HepG2 (cell line): Measurements from ENCODE around the gene SDK1. TPM values are rescaled to one million over a fixed set of nuclear protein-coding genes. Genes with fewer than 3 reads are reported as not detected.

Experiments used
- ATAC-seq: fragments of 200-7000 bp; cut with Tn5 transposase; 3 replicates; pipeline ENCODE4 v1.9.1; 2020; ENCODE audit warnings: mild to moderate bottlenecking, moderate library complexity
- BruUV-seq: library from RNA; stranded (reverse); fragments of 400-500 nt; replicated peaks from 2 replicates; lab custom pipeline; 2021; lab: Mats Ljungman, UMichigan
- CTCF ChIA-PET: fragments of 300-600 bp; formaldehyde crosslinking; extraction: SDS; loops from one replicate; lab custom pipeline; 2021; ENCODE audit warnings: low total read pairs, inconsistent platforms, low intra/inter-chr PET ratio; lab: Yijun Ruan, JAX
- POLR2A ChIA-PET: fragments of 350-600 bp; sonication (Branson Sonifier 250); formaldehyde crosslinking; loops from one replicate; lab custom pipeline; 2020; ENCODE audit warnings: antibody characterized with exemption, inconsistent platforms; lab: Yijun Ruan, JAX
- DNase-seq: peaks from one replicate; pipeline ENCODE4 v3.0.0-alpha.2; 2015; ENCODE audit warnings: low spot score
- FAIRE-seq: peaks from 3 replicates; lab custom pipeline; 2011; peaks lifted over from hg19 to GRCh38; lab: Jason Lieb, UNC
- H2AFZ ChIP-seq: one replicate; pipeline ENCODE4 v1.6.1; 2011; ENCODE audit warnings: low read length, inconsistent platforms
- H3K27ac ChIP-seq: fragments of 300-600 bp; 3 replicates; pipeline ENCODE4 v1.8.0; 2011; ENCODE audit warnings: mixed run types, mild to moderate bottlenecking, mixed read lengths, low read length, inconsistent platforms; ENCODE audit not compliant: insufficient read depth; ENCODE audit errors: extremely low read length
- H3K27me3 ChIP-seq, 2 experiments: fragments of 200-600 bp in 1 of 2; 2 replicates in 1 of 2; 3 replicates in 1 of 2; pipeline versions ENCODE4 v1.6.0 to v1.8.0; 2011; ENCODE audit warnings: low read length in 2 of 2, mild to moderate bottlenecking in 2 of 2, moderate library complexity in 2 of 2, inconsistent platforms in 1 of 2; ENCODE audit not compliant: insufficient read depth in 2 of 2, control insufficient read depth in 1 of 2
- H3K36me3 ChIP-seq, 2 experiments: fragments of 200-600 bp in 1 of 2; replicated peaks in 1 of 2; 2 replicates in 1 of 2; 3 replicates in 1 of 2; pipeline versions ENCODE4 v1.5.1 to v1.8.0; 2011; ENCODE audit warnings: low read length in 2 of 2, inconsistent platforms in 1 of 2; ENCODE audit not compliant: insufficient read depth in 2 of 2, control insufficient read depth in 1 of 2
- H3K4me1 ChIP-seq: 2 replicates; pipeline ENCODE4 v1.5.1; 2012; ENCODE audit warnings: low read length, inconsistent platforms; ENCODE audit not compliant: insufficient read depth
- H3K4me2 ChIP-seq: 2 replicates; pipeline ENCODE4 v1.6.0; 2011; ENCODE audit warnings: low read depth, low read length, inconsistent platforms
- H3K4me3 ChIP-seq, 3 experiments: fragments of 200-600 bp in 1 of 3; sonication (generic), shearing (Covaris generic) in 1 of 3; replicated peaks in 1 of 3; 2 replicates each; pipeline ENCODE4 v1.5.1; 2011 to 2016; ENCODE audit warnings: low read length in 3 of 3, inconsistent platforms in 2 of 3, low read depth in 2 of 3, mild to moderate bottlenecking in 2 of 3, control low read depth in 1 of 3, mixed read lengths in 1 of 3; ENCODE audit not compliant: insufficient read depth in 1 of 3
- H3K79me2 ChIP-seq: one replicate; pipeline ENCODE4 v1.6.1; 2011; ENCODE audit warnings: low read length, inconsistent platforms; ENCODE audit not compliant: insufficient read depth
- H3K9ac ChIP-seq: 2 replicates; pipeline ENCODE4 v1.6.0; 2011; ENCODE audit warnings: mild to moderate bottlenecking, low read depth, low read length, inconsistent platforms; ENCODE audit not compliant: insufficient read depth
- H3K9me3 ChIP-seq: 2 replicates; pipeline ENCODE4 v1.5.1; 2012; ENCODE audit warnings: mild to moderate bottlenecking, low read length
- H4K20me1 ChIP-seq: 2 replicates; pipeline ENCODE4 v1.6.0; 2011; ENCODE audit warnings: inconsistent platforms, mild to moderate bottlenecking, low read length, moderate library complexity; ENCODE audit not compliant: insufficient read depth
- HNRNPH1 ChIP-seq: fragments of 200-400 bp; formaldehyde crosslinking; optimal IDR thresholded peaks from 2 replicates; pipeline ENCODE3; 2017; ENCODE audit warnings: mild to moderate bottlenecking, low read depth, low read length
- KLF13 ChIP-seq: sonication (generic); formaldehyde crosslinking; IDR thresholded peaks from 2 replicates; pipeline ENCODE4 v1.4.0; 2020; ENCODE audit warnings: mild to moderate bottlenecking, missing genetic modification reagents
- MAFK ChIP-seq, 2 experiments: IDR thresholded peaks in 1 of 2; conservative IDR thresholded peaks in 1 of 2; 2 replicates each; pipeline ENCODE4 v1.6.1; 2011; ENCODE audit warnings: improper control_type of control experiment in 2 of 2, low read length in 2 of 2
- NKX3-1 ChIP-seq: sonication (generic); formaldehyde crosslinking; IDR thresholded peaks from 2 replicates; pipeline ENCODE4 v1.5.0; 2020; ENCODE audit warnings: missing genetic modification reagents
- SETDB1 ChIP-seq: sonication (generic); formaldehyde crosslinking; IDR thresholded peaks from 2 replicates; pipeline ENCODE4 v1.5.1; 2020; ENCODE audit warnings: missing genetic modification reagents, mild to moderate bottlenecking, borderline replicate concordance
- SOX5 ChIP-seq: IDR thresholded peaks from 2 replicates; pipeline ENCODE4 v1.6.1; 2016; ENCODE audit warnings: borderline replicate concordance
- TBL1XR1 ChIP-seq: fragments of 150-350 bp; IDR thresholded peaks from 2 replicates; pipeline ENCODE4 v1.6.1; 2014; ENCODE audit warnings: borderline replicate concordance, low read length; ENCODE audit not compliant: partially characterized antibody
- THAP11 ChIP-seq: IDR thresholded peaks from 2 replicates; pipeline ENCODE4 v1.6.1; 2016; ENCODE audit warnings: missing biosample characterization, missing genetic modification reagents
- ZNF496 ChIP-seq: sonication (generic); formaldehyde crosslinking; IDR thresholded peaks from 2 replicates; pipeline ENCODE4 v1.8.1; 2023; ENCODE audit warnings: mild to moderate bottlenecking, moderate library complexity, missing genetic modification reagents; ENCODE audit not compliant: insufficient replicate concordance
- ZNF530 ChIP-seq: sonication (generic); formaldehyde crosslinking; IDR thresholded peaks from 2 replicates; pipeline ENCODE4 v1.5.0; 2020; ENCODE audit warnings: low read depth, mild to moderate bottlenecking, missing genetic modification reagents
- ZNF616 ChIP-seq: sonication (generic); formaldehyde crosslinking; IDR thresholded peaks from 2 replicates; pipeline ENCODE4 v1.5.0; 2020; ENCODE audit warnings: low read depth, mild to moderate bottlenecking, missing genetic modification reagents
- WGBS: methylation state at CpG from one replicate; pipeline ENCODE4 v1.1.6; 2017; ENCODE audit warnings: low lambda C conversion rate; 5-methylcytosine and 5-hydroxymethylcytosine counted together
- in situ Hi-C: cut with HindIII; loops from 2 replicates; pipeline ENCODE4 v1.10.0; 2017; ENCODE audit warnings: low pct_unique_long_range_greater_than_20kb; ENCODE audit not compliant: extremely low pct_ligation_motif_present
- intact Hi-C: fragments of 100-400 bp; cut with micrococcal nuclease; formaldehyde crosslinking; loops from one replicate; pipeline ENCODE4 v1.10.0; 2022; ENCODE audit not compliant: unreplicated experiment
- polyA plus RNA-seq, 8 experiments: library from polyadenylated mRNA; depleted of rRNA in 3 of 8; stranded (reverse) in 7 of 8; unstranded in 1 of 8; fragments of >200 nt; fragmentation: Illumina TruSeq in 4 of 8; extraction: Trizol in 4 of 8; gene quantifications; 2 replicates each; pipeline versions ENCODE4 v1.2.1 to v1.2.3, GENCODE V29; 2011 to 2016; ENCODE audit warnings: low read depth in 4 of 8, missing spikeins in 1 of 8, mixed read lengths in 1 of 8; ENCODE audit not compliant: insufficient read depth in 1 of 8
- total RNA-seq, 5 experiments: library from RNA; depleted of rRNA; stranded (reverse); fragments of >200 nt; fragmentation: Illumina TruSeq; extraction: Trizol; gene quantifications; 2 replicates each; pipeline ENCODE4 v1.2.3, GENCODE V29; 2016; ENCODE audit warnings: low read depth in 1 of 5
- TF ChIP-seq, protein P1 (sequence below): sonication (generic); formaldehyde crosslinking; IDR thresholded peaks from 2 replicates; pipeline ENCODE4 v1.5.1; 2020; ENCODE audit warnings: mild to moderate bottlenecking, missing genetic modification reagents
- TF ChIP-seq, protein P2 (sequence below): sonication (generic); formaldehyde crosslinking; conservative IDR thresholded peaks from 2 replicates; pipeline ENCODE4 v1.8.0; 2022; ENCODE audit warnings: low read depth, missing genetic modification reagents
- TF ChIP-seq, protein P3 (sequence below): sonication (generic); formaldehyde crosslinking; IDR thresholded peaks from 2 replicates; pipeline ENCODE4 v1.5.0; 2020; ENCODE audit warnings: mild to moderate bottlenecking, missing genetic modification reagents
- TF ChIP-seq, protein P4 (sequence below): sonication (generic); formaldehyde crosslinking; IDR thresholded peaks from 2 replicates; pipeline ENCODE4 v1.4.0; 2020; ENCODE audit warnings: missing genetic modification reagents

Gene SDK1
- total and polyA plus RNA-seq, 2 of the 13 experiments (the other 11 are each of a cell fraction or from before 2014, with no cell fraction given), result 0.35 to 2.4 TPM

DNA sequence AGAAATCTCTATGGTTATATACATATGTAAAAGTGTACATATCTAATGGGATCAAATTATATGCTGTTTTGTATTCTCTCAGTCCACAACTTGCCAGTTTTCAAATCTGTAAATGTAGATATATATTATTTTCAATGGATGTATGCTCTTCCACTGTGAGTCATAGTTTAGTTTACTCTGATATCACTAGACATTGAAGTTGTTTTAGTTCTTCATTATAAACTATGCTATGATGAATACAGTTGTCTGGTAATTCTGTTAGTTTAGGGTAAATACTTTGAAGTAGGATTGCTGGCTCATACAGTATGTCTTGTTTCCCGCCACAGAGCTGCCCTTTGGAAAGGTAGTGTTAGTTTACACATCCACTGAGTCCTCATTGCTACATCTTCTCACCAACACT, 25.2 kb downstream of the SDK1 start:
- no peak for TF ChIP-seq ZNF616 (CRISPR knock-in tag)
- TF ChIP-seq SOX5 (CRISPR knock-in tag), result no peak
- TF ChIP-seq, protein P1, sequence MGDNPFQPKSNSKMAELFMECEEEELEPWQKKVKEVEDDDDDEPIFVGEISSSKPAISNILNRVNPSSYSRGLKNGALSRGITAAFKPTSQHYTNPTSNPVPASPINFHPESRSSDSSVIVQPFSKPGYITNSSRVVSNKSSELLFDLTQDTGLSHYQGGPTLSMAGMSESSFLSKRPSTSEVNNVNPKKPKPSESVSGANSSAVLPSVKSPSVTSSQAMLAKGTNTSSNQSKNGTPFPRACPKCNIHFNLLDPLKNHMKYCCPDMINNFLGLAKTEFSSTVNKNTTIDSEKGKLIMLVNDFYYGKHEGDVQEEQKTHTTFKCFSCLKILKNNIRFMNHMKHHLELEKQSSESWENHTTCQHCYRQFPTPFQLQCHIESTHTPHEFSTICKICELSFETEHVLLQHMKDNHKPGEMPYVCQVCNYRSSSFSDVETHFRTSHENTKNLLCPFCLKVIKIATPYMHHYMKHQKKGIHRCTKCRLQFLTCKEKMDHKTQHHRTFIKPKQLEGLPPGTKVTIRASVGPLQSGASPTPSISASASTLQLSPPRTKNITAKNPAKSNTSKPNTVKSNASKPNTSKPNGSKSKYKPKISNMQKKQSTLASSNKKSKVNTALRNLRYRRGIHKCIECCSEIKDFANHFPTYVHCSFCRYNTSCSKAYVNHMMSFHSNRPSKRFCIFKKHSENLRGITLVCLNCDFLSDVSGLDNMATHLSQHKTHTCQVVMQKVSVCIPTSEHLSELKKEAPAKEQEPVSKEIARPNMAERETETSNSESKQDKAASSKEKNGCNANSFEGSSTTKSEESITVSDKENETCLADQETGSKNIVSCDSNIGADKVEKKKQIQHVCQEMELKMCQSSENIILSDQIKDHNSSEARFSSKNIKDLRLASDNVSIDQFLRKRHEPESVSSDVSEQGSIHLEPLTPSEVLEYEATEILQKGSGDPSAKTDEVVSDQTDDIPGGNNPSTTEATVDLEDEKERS (CRISPR knock-in tag), result no peak
- TF ChIP-seq, protein P2, sequence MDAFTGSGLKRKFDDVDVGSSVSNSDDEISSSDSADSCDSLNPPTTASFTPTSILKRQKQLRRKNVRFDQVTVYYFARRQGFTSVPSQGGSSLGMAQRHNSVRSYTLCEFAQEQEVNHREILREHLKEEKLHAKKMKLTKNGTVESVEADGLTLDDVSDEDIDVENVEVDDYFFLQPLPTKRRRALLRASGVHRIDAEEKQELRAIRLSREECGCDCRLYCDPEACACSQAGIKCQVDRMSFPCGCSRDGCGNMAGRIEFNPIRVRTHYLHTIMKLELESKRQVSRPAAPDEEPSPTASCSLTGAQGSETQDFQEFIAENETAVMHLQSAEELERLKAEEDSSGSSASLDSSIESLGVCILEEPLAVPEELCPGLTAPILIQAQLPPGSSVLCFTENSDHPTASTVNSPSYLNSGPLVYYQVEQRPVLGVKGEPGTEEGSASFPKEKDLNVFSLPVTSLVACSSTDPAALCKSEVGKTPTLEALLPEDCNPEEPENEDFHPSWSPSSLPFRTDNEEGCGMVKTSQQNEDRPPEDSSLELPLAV (CRISPR knock-in tag), result no peak
- no peak for TF ChIP-seq TBL1XR1
- no peak for TF ChIP-seq KLF13 (CRISPR knock-in tag)
- no peak for TF ChIP-seq ZNF496 (CRISPR knock-in tag)
- TF ChIP-seq HNRNPH1, result no peak
- TF ChIP-seq MAFK (conservative IDR thresholded peaks at IDR 0.05 in 1 of 2, IDR thresholded peaks at IDR 0.05 in 1 of 2; ENCODE audit: low read length in 2 of 2), result no peak
- TF ChIP-seq SETDB1 (CRISPR knock-in tag), result no peak
- TF ChIP-seq THAP11, result no peak
- TF ChIP-seq, protein P3, sequence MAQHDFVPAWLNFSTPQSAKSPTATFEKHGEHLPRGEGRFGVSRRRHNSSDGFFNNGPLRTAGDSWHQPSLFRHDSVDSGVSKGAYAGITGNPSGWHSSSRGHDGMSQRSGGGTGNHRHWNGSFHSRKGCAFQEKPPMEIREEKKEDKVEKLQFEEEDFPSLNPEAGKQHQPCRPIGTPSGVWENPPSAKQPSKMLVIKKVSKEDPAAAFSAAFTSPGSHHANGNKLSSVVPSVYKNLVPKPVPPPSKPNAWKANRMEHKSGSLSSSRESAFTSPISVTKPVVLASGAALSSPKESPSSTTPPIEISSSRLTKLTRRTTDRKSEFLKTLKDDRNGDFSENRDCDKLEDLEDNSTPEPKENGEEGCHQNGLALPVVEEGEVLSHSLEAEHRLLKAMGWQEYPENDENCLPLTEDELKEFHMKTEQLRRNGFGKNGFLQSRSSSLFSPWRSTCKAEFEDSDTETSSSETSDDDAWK (CRISPR knock-in tag), result no peak
- no peak for TF ChIP-seq NKX3-1 (CRISPR knock-in tag)
- TF ChIP-seq, protein P4, sequence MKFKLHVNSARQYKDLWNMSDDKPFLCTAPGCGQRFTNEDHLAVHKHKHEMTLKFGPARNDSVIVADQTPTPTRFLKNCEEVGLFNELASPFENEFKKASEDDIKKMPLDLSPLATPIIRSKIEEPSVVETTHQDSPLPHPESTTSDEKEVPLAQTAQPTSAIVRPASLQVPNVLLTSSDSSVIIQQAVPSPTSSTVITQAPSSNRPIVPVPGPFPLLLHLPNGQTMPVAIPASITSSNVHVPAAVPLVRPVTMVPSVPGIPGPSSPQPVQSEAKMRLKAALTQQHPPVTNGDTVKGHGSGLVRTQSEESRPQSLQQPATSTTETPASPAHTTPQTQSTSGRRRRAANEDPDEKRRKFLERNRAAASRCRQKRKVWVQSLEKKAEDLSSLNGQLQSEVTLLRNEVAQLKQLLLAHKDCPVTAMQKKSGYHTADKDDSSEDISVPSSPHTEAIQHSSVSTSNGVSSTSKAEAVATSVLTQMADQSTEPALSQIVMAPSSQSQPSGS (CRISPR knock-in tag), result no peak
- no peak for TF ChIP-seq ZNF530 (CRISPR knock-in tag)
- no peak overlapping the region for H3K9ac ChIP-seq
- intact Hi-C loops, result no loop called here
- no peak overlapping the region for H3K27ac ChIP-seq
- H3K4me3 ChIP-seq, result no peak overlapping the region
- no peaks in the 10 kb centered on the region for H3K79me2 ChIP-seq
- no peaks in the 10 kb centered on the region for H3K9me3 ChIP-seq
- no peak for DNase-seq
- no TSS peak for BruUV-seq
- FAIRE-seq, result no peak
- WGBS, result 80% methylated on average over 1 of the region's 1 CpG
- H3K4me2 ChIP-seq, result no peak overlapping the region
- H3K4me1 ChIP-seq, result peaks cover 9% of the 10 kb centered on the region
- no peak overlapping the region for H2AFZ ChIP-seq
- no peaks in the 10 kb centered on the region for H3K27me3 ChIP-seq
- H3K36me3 ChIP-seq, result no peaks in the 10 kb centered on the region
- no peak for ATAC-seq
- H4K20me1 ChIP-seq, result no peaks in the 10 kb centered on the region
- in situ Hi-C loops, result no loop called here
- ChIA-PET CTCF (no interaction called here), POLR2A (no interaction called here)
